Adrenal gland (tissue), 12 donors: ENCODE data around the gene GABRA5. TPM values are rescaled to one million over a fixed set of nuclear protein-coding genes. Genes with fewer than 3 reads are reported as not detected.

ENCODE experiments used
- DNase-seq, 7 donors: peaks; one replicate each; pipeline ENCODE4 v3.0.0-alpha.2; 2019 to 2020
- H3K27ac ChIP-seq, 5 donors: fragments of 200-600 bp; sonication (generic) in 4 of 5; 1 replicate in 3 of 5; 2 replicates in 2 of 5; pipeline versions ENCODE4 v1.5.1 to v1.8.0; 2016 to 2020; ENCODE audit warnings: mild to moderate bottlenecking in 1 of 5
- H3K27me3 ChIP-seq: fragments of 200-600 bp; 2 replicates; pipeline ENCODE4 v1.8.0; 2021
- H3K36me3 ChIP-seq, 2 donors: fragments of 200-600 bp; replicated peaks in 1 of 2; 1 replicate in 1 of 2; 2 replicates in 1 of 2; pipeline versions ENCODE4 v1.5.1 to v1.8.0; 2018 to 2022
- H3K4me1 ChIP-seq, 2 donors: fragments of 200-600 bp; replicated peaks in 1 of 2; 1 replicate in 1 of 2; 2 replicates in 1 of 2; pipeline versions ENCODE4 v1.5.1 to v1.8.0; 2018 to 2021
- H3K4me3 ChIP-seq, 4 donors: fragments of 200-600 bp; sonication (generic) in 3 of 4; one replicate each; pipeline ENCODE4 v1.5.1; 2016 to 2018
- H3K9me3 ChIP-seq, 3 donors: fragments of 200-600 bp; sonication (generic) in 1 of 3; replicated peaks in 1 of 3; 1 replicate in 2 of 3; 2 replicates in 1 of 3; pipeline versions ENCODE4 v1.5.1 to v1.8.0; 2016 to 2021
- POLR2A ChIP-seq, 2 donors: fragments of 450-650 bp; IDR thresholded peaks; one replicate each; pipeline ENCODE4 v1.6.1; 2017; ENCODE audit warnings: antibody characterized with exemption in 2 of 2, mild to moderate bottlenecking in 2 of 2, moderate library complexity in 1 of 2
- WGBS, 4 donors: extraction: QIAGEN DNeasy Blood & Tissue Kit in 2 of 4; methylation state at CpG; one replicate each; pipeline versions ENCODE4 v1.1.5 to v1.1.7; 2013 to 2017; 5-methylcytosine and 5-hydroxymethylcytosine counted together
- intact Hi-C, 2 donors: fragments of 100-400 bp; cut with DNase I; formaldehyde crosslinking; loops; one replicate each; pipeline versions ENCODE4 v1.14.1 to v1.15.0; 2022 to 2023
- polyA plus RNA-seq, 3 donors: library from polyadenylated mRNA; stranded (reverse); fragments of 200-250 nt in 2 of 3; fragments of 350-450 nt in 1 of 3; fragmentation: Illumina TruSeq in 1 of 3; extraction: RNeasy Lipid Tissue Mini Kit (QIAGEN cat#74804) in 1 of 3; gene quantifications; one replicate each; pipeline ENCODE4 v1.2.3, GENCODE V29; 2013 to 2014
- total RNA-seq, 9 donors: library from RNA; depleted of rRNA in 4 of 9; stranded (reverse); fragments of >200 nt in 4 of 9; fragments of 120-200 nt in 1 of 9; fragmentation: NEBNext Ultra II Directional in 1 of 9; extraction: Animal tissue kit (Norgen Biotek cat#: 25700) in 1 of 9; gene quantifications; one replicate each; pipeline versions ENCODE4 v1.1.0 to v1.2.4, GENCODE V29; 2013 to 2023
- TF ChIP-seq, protein P1 (sequence below), 6 experiments: fragments of 450-650 bp in 4 of 6; fragments of 200-600 bp in 2 of 6; sonication (generic) in 1 of 6; IDR thresholded peaks; 1 replicate in 5 of 6; 2 replicates in 1 of 6; pipeline versions ENCODE4 v1.5.1 to v1.8.0; 2016 to 2021; ENCODE audit warnings: antibody characterized with exemption in 6 of 6, mild to moderate bottlenecking in 2 of 6, moderate library complexity in 1 of 6
- donor health status: healthy with polysubstance abuse.
- donor health status: Bipolar disorder and iron deficiency.
- donor health status: DM: yes; HTN: yes; CAD: no.
- donor health status: DM: no; HTN: no; CAD: no.
- donor health status: DM: no; HTN: no; CAD: no.
- donor health status: DM: yes; HTN: yes; CAD: no.

GABRA5 gene
- total and polyA plus RNA-seq, 12 donors, result 0.11 TPM; not detected in 11

DNA sequence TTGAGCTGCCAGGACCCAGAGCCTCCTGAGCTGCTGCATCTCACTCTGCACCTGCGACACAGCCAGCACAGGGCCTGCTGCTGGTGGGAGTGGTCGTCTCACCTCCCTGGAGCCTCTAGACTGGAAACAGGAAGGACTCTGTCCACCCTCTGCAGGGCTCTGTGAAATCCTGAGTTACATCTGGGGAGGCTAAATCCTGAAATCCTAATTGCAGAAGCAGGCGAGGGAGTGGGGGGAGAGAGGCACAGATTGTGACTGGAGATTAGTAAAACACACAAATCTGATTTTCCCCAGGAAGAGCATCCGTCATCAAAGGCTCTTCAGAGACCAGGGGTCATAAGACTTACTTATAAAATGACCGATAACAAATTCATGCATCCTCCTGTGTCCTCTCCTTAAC, 72.5 kb downstream of the GABRA5 start:
- Histone ChIP-seq H3K9me3 (no peaks in the 10 kb centered on the region), H3K4me3 (no peak overlapping the region), H3K27me3 (no peaks in the 10 kb centered on the region), H3K27ac (no peak overlapping the region), H3K36me3 (no peaks in the 10 kb centered on the region), H3K4me1 (no peaks in the 10 kb centered on the region)
- TF ChIP-seq, protein P1, sequence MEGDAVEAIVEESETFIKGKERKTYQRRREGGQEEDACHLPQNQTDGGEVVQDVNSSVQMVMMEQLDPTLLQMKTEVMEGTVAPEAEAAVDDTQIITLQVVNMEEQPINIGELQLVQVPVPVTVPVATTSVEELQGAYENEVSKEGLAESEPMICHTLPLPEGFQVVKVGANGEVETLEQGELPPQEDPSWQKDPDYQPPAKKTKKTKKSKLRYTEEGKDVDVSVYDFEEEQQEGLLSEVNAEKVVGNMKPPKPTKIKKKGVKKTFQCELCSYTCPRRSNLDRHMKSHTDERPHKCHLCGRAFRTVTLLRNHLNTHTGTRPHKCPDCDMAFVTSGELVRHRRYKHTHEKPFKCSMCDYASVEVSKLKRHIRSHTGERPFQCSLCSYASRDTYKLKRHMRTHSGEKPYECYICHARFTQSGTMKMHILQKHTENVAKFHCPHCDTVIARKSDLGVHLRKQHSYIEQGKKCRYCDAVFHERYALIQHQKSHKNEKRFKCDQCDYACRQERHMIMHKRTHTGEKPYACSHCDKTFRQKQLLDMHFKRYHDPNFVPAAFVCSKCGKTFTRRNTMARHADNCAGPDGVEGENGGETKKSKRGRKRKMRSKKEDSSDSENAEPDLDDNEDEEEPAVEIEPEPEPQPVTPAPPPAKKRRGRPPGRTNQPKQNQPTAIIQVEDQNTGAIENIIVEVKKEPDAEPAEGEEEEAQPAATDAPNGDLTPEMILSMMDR (IDR thresholded peaks at IDR 0.05), result no peak
- no peak for TF ChIP-seq POLR2A (IDR thresholded peaks at IDR 0.05)
- intact Hi-C loops, result no loop called here
- WGBS, 4 donors, result 57 to 74% (median 62%) methylated on average over 3 to 5 of the region's 5 CpGs
- no peak for DNase-seq

DNA sequence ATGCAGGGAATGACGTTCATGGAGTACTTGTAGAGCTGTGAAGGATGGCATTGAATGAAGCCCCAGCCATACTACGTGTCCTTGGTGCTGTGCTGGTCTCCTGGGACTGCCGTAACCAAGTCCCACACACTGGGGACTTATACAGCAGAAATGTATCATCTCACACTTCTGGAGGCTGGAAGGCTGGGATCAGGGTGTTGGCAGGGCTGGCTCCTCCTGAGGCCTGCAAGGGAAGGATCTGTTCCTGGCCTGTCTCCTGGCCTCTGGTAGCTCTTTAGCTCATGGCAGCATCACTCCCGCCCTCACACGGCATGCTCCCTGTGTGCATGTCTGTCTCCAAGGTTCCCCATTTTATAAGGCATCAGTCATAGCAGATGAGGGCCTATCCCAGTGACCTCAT, 74.6 kb downstream of the GABRA5 start:
- no peaks in the 10 kb centered on the region for H3K4me1 ChIP-seq
- no peaks in the 10 kb centered on the region for H3K9me3 ChIP-seq
- H3K4me3 ChIP-seq, result no peak overlapping the region
- H3K27ac ChIP-seq, result no peak overlapping the region
- DNase-seq, result no peak
- WGBS, 4 donors, result 81 to 97% (median 83%) methylated on average over 5 of the region's 5 CpGs
- H3K27me3 ChIP-seq, result no peaks in the 10 kb centered on the region
- no peak for TF ChIP-seq POLR2A (IDR thresholded peaks at IDR 0.05)
- TF ChIP-seq, protein P1 (IDR thresholded peaks at IDR 0.05), result no peak
- intact Hi-C loops, result no loop called here
- H3K36me3 ChIP-seq, result no peaks in the 10 kb centered on the region

GRCh38 chr15:26943866-26944265, 77.0 kb downstream of the GABRA5 start:
- Histone ChIP-seq H3K4me3 (no peak overlapping the region), H3K27me3 (no peaks in the 10 kb centered on the region), H3K4me1 (no peaks in the 10 kb centered on the region), H3K9me3 (no peaks in the 10 kb centered on the region), H3K36me3 (no peaks in the 10 kb centered on the region), H3K27ac (no peak overlapping the region)
- WGBS, 4 donors, result 31 to 41% (median 35%) methylated on average over 6 to 8 of the region's 8 CpGs
- intact Hi-C loops, result no loop called here
- TF ChIP-seq, protein P1 (IDR thresholded peaks at IDR 0.05), result no peak
- no peak for TF ChIP-seq POLR2A (IDR thresholded peaks at IDR 0.05)
- no peak for DNase-seq

DNA sequence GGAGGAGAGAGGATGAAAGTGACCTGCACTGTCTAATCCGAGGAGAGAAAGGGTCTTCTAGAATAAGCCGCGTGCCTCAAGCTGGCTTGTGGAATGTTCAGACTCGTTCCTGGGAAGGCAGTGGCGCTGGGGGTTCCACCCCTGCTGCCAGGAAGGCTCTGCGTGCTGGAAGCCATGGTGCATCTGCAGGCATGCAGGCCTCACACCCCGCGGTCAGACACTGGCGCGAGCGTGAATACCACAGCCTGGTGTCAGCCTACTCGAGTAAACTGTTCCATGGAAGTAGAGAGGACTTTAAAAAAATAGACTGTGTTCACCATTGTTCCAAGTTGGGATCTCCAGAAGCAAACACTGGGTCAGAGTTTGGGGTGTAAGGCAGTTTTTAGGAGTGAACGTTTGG, 78.2 kb downstream of the GABRA5 start:
- TF ChIP-seq, protein P1 (IDR thresholded peaks at IDR 0.05), result no peak
- no peak for TF ChIP-seq POLR2A (IDR thresholded peaks at IDR 0.05)

More for the DNA sequence above, 78.2 kb downstream of the GABRA5 start:
- H3K27me3 ChIP-seq, result no peaks in the 10 kb centered on the region
- intact Hi-C loops, result no loop called here
- no peaks in the 10 kb centered on the region for H3K9me3 ChIP-seq
- WGBS, 4 donors, result 79 to 88% (median 85%) methylated on average over 13 of the region's 13 CpGs
- no peak overlapping the region for H3K4me3 ChIP-seq
- no peaks in the 10 kb centered on the region for H3K4me1 ChIP-seq
- DNase-seq, result no peak
- H3K27ac ChIP-seq, result no peak overlapping the region
- no peaks in the 10 kb centered on the region for H3K36me3 ChIP-seq
